Activated CD8-positive, alpha-beta T cell treated with anti-CD3 and anti-CD28 coated beads for 36 hours (primary cell): ENCODE measurements around the gene DNAH9. TPM values are rescaled to one million over a fixed set of nuclear protein-coding genes. Genes with fewer than 3 reads are reported as not detected.

Source experiments
- ATAC-seq: fragments of 200-7000 bp; cut with Tn5 transposase; one replicate; pipeline ENCODE4 v1.10.0; 2021; ENCODE audit warnings: mild to moderate bottlenecking, moderate library complexity
- CTCF ChIA-PET: fragments of 350-600 bp; sonication (Branson Sonifier 250); formaldehyde crosslinking; loops from one replicate; lab custom pipeline; 2021; ENCODE audit warnings: antibody characterized with exemption; lab: Charles Lee
- POLR2A ChIA-PET: fragments of 350-600 bp; sonication (Branson Sonifier 250); formaldehyde crosslinking; loops from one replicate; lab custom pipeline; 2021; ENCODE audit warnings: antibody characterized with exemption; lab: Charles Lee
- DNase-seq: peaks from one replicate; pipeline ENCODE4 v3.0.0-alpha.2; 2020
- H3K27ac Mint-ChIP-seq: one replicate; pipeline ENCODE4 v1.8.0; 2021; ENCODE audit warnings: mild to moderate bottlenecking, mixed read lengths
- H3K27me3 Mint-ChIP-seq: one replicate; pipeline ENCODE4 v1.8.0; 2021; ENCODE audit warnings: mixed read lengths
- H3K36me3 Mint-ChIP-seq: one replicate; pipeline ENCODE4 v1.8.0; 2021; ENCODE audit warnings: low read depth, mixed read lengths
- H3K4me1 Mint-ChIP-seq: one replicate; pipeline ENCODE4 v1.8.0; 2021; ENCODE audit warnings: low read depth, mixed read lengths
- H3K4me3 Mint-ChIP-seq: one replicate; pipeline ENCODE4 v1.8.0; 2021; ENCODE audit warnings: mild to moderate bottlenecking, moderate library complexity, mixed read lengths
- H3K9me3 Mint-ChIP-seq: one replicate; pipeline ENCODE4 v1.8.0; 2021; ENCODE audit warnings: mixed read lengths
- intact Hi-C: fragments of 100-400 bp; cut with micrococcal nuclease; formaldehyde crosslinking; loops from one replicate; pipeline ENCODE4 v1.10.0; 2022
- total RNA-seq, 2 experiments: library from RNA; stranded (reverse); gene quantifications; one replicate each; pipeline ENCODE4 v1.2.3, GENCODE V29; 2021
- TF ChIP-seq, protein P1 (sequence below): fragments of 200-600 bp; IDR thresholded peaks from one replicate; pipeline ENCODE4 v1.8.0; 2022; ENCODE audit warnings: antibody characterized with exemption, mild to moderate bottlenecking

DNAH9 gene
- total RNA-seq, 2 experiments from 2014 or later: not detected

DNA sequence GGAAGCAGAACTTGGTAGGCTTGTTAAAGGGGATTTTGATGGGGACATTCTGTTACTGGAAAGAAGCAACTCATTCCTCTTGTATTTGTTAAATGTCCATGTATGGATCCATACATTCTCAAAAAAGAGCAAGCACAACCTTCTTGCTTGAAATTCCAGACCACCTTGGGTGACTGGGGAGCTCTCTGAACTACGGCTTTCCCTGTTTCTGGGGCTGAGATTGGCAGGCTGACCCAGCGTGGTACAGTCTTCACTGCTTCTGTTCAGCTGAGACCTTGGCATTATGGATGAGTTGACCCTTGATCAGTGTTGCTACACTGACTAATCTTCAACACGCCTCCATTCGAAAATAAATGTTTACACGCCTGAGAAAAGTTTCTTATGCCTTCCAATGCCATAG is 38.5 kb downstream of the DNAH9 start:
- POLR2A ChIA-PET: no interaction called here
- Mint-ChIP-seq H3K9me3 (no peaks in the 10 kb centered on the region), H3K4me3 (no peak overlapping the region), H3K4me1 (no peaks in the 10 kb centered on the region), H3K36me3 (no peaks in the 10 kb centered on the region), H3K27ac (no peak overlapping the region), H3K27me3 (no peaks in the 10 kb centered on the region)
- intact Hi-C loops: no loop called here
- TF ChIP-seq, protein P1, sequence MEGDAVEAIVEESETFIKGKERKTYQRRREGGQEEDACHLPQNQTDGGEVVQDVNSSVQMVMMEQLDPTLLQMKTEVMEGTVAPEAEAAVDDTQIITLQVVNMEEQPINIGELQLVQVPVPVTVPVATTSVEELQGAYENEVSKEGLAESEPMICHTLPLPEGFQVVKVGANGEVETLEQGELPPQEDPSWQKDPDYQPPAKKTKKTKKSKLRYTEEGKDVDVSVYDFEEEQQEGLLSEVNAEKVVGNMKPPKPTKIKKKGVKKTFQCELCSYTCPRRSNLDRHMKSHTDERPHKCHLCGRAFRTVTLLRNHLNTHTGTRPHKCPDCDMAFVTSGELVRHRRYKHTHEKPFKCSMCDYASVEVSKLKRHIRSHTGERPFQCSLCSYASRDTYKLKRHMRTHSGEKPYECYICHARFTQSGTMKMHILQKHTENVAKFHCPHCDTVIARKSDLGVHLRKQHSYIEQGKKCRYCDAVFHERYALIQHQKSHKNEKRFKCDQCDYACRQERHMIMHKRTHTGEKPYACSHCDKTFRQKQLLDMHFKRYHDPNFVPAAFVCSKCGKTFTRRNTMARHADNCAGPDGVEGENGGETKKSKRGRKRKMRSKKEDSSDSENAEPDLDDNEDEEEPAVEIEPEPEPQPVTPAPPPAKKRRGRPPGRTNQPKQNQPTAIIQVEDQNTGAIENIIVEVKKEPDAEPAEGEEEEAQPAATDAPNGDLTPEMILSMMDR: no peak
- CTCF ChIA-PET: no interaction called here
- no peak for DNase-seq
- no peak for ATAC-seq

DNA sequence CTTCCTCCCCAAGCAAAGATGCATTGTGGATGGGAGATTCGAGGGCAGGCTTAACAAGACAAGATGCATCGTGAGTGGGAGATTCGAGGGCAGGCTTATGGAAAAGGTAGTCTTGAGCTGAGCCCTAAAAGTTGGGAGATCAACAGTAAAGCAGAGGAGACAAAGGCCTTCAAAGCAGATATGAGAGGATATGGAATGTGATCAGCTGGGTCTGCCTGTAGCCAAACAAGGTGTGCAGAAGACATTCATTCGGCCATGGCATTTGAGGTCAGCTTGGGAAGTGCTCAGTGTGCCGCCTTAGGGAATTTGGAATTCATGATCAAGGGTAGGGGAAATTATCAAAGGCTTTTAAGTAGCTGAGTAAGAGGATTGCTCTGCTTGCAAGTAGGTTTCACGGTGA is 39.5 kb downstream of the DNAH9 start:
- Mint-ChIP-seq H3K4me3 (no peak overlapping the region), H3K9me3 (no peaks in the 10 kb centered on the region), H3K27ac (no peak overlapping the region), H3K36me3 (no peaks in the 10 kb centered on the region), H3K27me3 (no peaks in the 10 kb centered on the region), H3K4me1 (no peaks in the 10 kb centered on the region)
- DNase-seq (no peak), ATAC-seq (no peak)
- TF ChIP-seq, protein P1: no peak
- ChIA-PET CTCF (interaction anchor here (0.9 kb wide), 1 partner anchor 761 kb away, joined by 3 read pairs; no protein-coding TSS in a partner anchor), POLR2A (no interaction called here)
- intact Hi-C loops: no loop called here

DNA sequence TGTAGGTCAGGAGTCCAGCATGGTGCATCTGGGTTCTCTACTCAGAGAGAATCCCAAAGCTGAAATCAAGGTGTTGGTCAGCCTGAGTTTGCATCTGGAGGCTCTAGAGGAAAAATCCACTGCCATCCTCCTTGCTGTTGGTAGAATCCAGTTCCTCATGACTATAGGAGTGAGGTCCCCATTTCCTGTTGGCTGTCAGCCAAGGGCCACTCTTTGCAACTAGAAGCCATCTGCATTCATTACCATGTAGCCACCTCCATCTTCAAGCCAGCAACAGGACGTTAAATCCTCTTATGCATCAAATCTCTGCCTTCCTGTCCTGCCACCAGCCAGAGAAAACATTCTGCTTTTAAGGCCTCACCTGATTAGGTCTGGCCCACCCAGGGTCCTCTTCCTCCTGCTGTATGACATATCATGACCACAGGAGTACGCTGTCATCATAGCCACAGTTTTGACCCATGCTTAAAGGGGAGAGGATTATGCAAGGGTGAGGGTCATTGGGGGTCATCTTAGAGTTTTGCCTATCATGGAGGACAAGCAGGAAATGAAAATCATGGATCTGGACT is 40.5 kb downstream of the DNAH9 start:
- CTCF ChIA-PET: interaction anchor here (0.9 kb wide), 1 partner anchor 762 kb away, joined by 3 read pairs; no protein-coding TSS in a partner anchor
- no peak for DNase-seq
- ATAC-seq: no peak
- POLR2A ChIA-PET: no interaction called here
- H3K4me1 Mint-ChIP-seq: no peaks in the 10 kb centered on the region
- intact Hi-C loops: no loop called here
- H3K36me3 Mint-ChIP-seq: no peaks in the 10 kb centered on the region
- H3K27me3 Mint-ChIP-seq: no peaks in the 10 kb centered on the region
- H3K9me3 Mint-ChIP-seq: no peaks in the 10 kb centered on the region
- H3K4me3 Mint-ChIP-seq: no peak overlapping the region
- TF ChIP-seq, protein P1: no peak
- no peak overlapping the region for H3K27ac Mint-ChIP-seq

DNA sequence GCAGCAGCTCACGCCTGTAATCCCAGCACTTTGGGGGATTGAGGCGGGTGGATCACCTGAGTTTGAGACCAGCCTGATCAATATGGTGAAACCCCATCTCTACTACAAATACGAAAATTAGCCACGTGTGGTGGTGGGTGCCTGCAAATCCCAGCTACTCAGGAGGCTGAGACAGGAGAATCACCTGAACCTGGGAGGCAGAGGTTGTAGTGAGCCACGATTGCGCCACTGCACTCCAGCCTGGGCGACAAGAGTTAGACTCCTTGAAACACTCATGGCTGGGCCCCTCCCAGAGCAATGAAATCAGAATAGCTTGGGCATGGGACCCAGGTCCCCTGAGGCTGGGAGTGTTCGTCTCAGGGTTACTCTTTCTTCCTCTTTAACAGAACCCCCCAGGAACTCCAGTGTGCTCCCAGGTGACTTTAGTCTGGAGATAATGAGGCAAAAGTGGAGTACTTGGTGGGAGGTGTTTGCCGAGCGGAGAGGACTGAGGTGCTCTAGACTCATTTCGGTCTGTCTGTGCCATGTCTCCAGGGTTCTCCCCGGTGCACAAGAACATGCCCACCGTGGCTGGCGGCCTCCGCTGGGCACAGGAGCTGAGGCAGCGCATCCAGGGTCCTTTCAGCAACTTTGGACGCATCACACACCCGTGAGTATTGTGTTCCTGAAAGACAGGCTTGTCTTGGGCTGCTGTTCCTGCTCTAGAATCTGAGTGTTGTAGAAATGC is 41.6 kb downstream of the DNAH9 start:
- intact Hi-C loops: loop anchor here (10.0 kb wide), 1 partner anchor 55 kb away; no protein-coding TSS in a partner anchor
- POLR2A ChIA-PET: no interaction called here
- Mint-ChIP-seq H3K4me3 (no peak overlapping the region), H3K36me3 (no peaks in the 10 kb centered on the region), H3K27me3 (no peaks in the 10 kb centered on the region), H3K4me1 (no peaks in the 10 kb centered on the region), H3K9me3 (no peaks in the 10 kb centered on the region), H3K27ac (no peak overlapping the region)
- TF ChIP-seq, protein P1: no peak
- CTCF ChIA-PET: no interaction called here
- no peak for DNase-seq
- ATAC-seq: no peak

DNA sequence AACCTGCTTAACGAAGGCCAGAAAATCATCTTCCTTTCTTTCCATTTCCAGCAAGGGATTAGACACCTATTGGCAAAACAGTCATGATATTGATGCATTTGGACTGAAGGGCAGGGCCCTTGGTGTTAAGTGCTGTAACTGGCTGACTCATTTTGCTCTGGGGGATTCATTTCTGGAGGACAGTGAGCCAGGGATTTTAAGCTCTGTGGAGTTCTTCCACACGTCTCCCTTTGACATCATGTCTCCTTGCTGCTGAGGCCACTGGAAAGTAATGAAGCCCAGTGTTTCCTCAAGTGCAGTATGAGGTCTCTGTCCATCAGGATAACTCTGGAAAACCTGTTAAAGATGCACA is 42.2 kb downstream of the DNAH9 start:
- TF ChIP-seq, protein P1: no peak
- Mint-ChIP-seq H3K4me3 (no peak overlapping the region), H3K27ac (no peak overlapping the region), H3K4me1 (no peaks in the 10 kb centered on the region), H3K36me3 (no peaks in the 10 kb centered on the region), H3K27me3 (no peaks in the 10 kb centered on the region), H3K9me3 (no peaks in the 10 kb centered on the region)
- intact Hi-C loops: loop anchor here (10.0 kb wide), 1 partner anchor 56 kb away; no protein-coding TSS in a partner anchor
- POLR2A ChIA-PET: no interaction called here
- ATAC-seq (no peak), DNase-seq (no peak)
- CTCF ChIA-PET: no interaction called here
